Testis (tissue), 2 donors: Measurements from ENCODE around the gene APRT.

Experiments
- CTCF ChIP-seq, 3 experiments: fragments of 450-650 bp in 2 of 3; fragments of 200-600 bp in 1 of 3; sonication (generic) in 1 of 3; IDR thresholded peaks; one replicate each; pipeline ENCODE4 v1.5.1; 2016 to 2019; ENCODE audit warnings: antibody characterized with exemption in 3 of 3, mild to moderate bottlenecking in 2 of 3, moderate library complexity in 1 of 3
- POLR2A ChIP-seq: fragments of 450-650 bp; IDR thresholded peaks from one replicate; pipeline ENCODE4 v1.6.1; 2017; ENCODE audit warnings: antibody characterized with exemption, mild to moderate bottlenecking, moderate library complexity

- TF ChIP-seq CTCF (IDR thresholded peaks at IDR 0.05) (no peak), POLR2A (no peak)
These were observed 35.9 kb upstream of the APRT start for GRCh38 chr16:88847654-88848053.
